HG03108 (cell line): ENCODE results near the gene NEK2.

Experiments
- ATAC-seq: cut with Tn5 transposase; IDR thresholded peaks from one replicate; pipeline ENCODE4 v1.9.1; 2021; ENCODE audit warnings: moderate library complexity; ENCODE audit not compliant: unreplicated experiment

The NEK2 gene

DNA sequence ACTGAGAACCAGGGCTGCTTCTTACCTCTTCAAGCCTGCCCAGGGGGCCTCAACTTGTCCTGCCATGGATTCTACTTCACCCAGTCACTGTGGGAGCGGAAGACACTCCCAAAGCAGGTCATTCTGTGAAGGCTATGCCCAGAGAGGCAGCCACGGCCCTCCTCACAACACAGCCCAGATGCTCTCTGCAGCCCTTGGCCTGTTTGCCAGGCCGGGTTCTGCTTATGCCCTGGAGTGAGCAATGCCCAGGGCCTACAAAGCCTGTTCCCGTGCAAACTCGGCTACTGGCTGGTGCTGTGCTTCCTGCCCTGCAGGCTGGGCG is 62.7 kb downstream of the NEK2 start:
- ATAC-seq: no peak
